ENCODE results near the gene LRRTM4.

Gene LRRTM4

GRCh38 chr2:77470096-77470495, 52.1 kb downstream of the LRRTM4 start:
- DNase-seq (ENCODE audit: low read depth): no peak

GRCh38 chr2:77469106-77469505, 53.1 kb downstream of the LRRTM4 start:
- DNase-seq (ENCODE audit: low read depth): no peak

GRCh38 chr2:77459840-77460239, 62.3 kb downstream of the LRRTM4 start:
- no peak for DNase-seq (ENCODE audit: low read depth)

DNA sequence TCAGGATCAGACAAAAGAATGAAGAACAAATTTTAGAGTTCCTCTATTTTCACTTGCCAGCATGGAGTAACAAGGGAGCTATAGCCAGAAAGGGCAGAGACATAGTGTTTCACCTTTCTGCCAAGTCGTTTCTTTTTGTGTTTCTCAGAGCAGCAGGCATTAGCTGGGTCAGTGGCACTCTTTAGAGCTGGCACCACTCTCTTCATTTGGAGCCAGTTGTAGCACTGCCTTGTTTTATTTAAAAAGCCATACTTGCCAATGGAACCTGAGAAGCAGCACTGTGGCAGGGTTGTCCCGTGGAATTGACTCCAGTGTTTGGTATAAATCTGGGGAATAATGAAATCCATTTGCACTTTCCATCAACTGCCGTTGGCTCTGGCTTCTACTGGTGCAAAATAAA, 64.0 kb downstream of the LRRTM4 start:
- no peak for DNase-seq (ENCODE audit: low read depth)

- no peak for DNase-seq (ENCODE audit: low read depth)
These were observed 64.5 kb downstream of the LRRTM4 start for GRCh38 chr2:77457665-77458064.

- no peak for DNase-seq (ENCODE audit: low read depth)
These were observed 79.1 kb downstream of the LRRTM4 start for GRCh38 chr2:77443076-77443475.

- DNase-seq (ENCODE audit: low read depth): no peak
These were observed 87.3 kb downstream of the LRRTM4 start for GRCh38 chr2:77434880-77435279.

GRCh38 chr2:77428946-77429345, 93.2 kb downstream of the LRRTM4 start:
- no peak for DNase-seq (ENCODE audit: low read depth)

DNA sequence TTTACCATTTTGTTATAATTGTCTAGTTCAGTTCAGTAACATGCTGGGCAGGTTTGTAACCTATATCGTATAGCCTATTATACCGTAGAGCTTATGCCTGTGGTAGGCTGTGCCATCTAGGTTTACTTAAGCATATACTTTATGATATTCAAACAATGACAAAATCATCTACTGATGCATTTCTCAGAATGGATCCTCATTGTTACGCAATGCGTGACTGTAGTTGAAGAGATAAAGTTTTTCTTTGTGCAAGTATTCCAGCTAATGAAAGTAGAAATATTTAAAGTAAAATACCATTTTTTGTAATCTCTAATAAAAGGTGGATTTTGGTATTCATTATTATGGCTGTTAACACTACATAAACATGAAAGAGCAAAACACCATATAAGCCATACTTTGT, 100.2 kb downstream of the LRRTM4 start:
- no peak for DNase-seq (ENCODE audit: low read depth)

- DNase-seq (ENCODE audit: low read depth): no peak
These were observed 103.6 kb downstream of the LRRTM4 start for GRCh38 chr2:77418537-77418936.

DNA sequence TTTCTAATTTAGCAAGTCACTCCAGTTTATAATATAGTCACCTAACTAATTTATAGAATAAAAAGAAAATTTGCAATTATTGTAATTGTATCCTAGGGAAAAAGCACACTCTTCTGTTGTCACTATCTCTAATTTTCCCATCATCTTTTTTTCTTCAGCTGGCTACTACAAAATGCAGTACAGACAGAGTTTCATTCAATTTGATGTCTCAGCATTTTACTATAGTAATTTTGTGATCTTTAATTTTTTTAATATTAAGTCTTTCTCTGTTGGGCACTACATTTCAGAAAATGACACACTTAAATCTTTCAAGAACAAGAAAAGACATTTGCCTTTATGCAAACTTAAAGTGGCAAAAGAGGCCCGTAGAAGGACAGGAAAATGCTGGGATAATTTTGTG, 118.0 kb downstream of the LRRTM4 start:
- no peak for DNase-seq (ENCODE audit: low read depth)

GRCh38 chr2:77398970-77399600, 123.1 kb downstream of the LRRTM4 start:
- no peak for DNase-seq (ENCODE audit: low read depth)

DNA sequence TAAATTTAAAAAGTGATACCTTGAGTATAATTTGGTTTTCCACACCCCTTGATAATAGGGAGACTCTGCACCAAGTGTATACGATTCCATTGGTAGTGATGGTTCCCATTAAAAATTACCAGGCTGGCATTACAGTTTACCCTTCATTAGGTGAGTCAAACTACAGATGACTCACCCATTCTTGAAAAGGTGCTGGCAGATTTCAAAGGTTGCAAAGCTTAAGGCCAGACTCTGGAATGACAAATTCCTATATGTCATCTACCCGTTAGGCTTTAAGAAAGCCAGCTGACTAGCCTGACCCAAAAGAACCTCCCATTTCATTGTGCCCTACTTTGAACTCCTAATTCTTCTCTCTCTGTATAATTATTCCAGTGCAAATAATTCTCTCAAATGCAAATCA, 124.4 kb downstream of the LRRTM4 start:
- DNase-seq (ENCODE audit: low read depth): no peak

DNA sequence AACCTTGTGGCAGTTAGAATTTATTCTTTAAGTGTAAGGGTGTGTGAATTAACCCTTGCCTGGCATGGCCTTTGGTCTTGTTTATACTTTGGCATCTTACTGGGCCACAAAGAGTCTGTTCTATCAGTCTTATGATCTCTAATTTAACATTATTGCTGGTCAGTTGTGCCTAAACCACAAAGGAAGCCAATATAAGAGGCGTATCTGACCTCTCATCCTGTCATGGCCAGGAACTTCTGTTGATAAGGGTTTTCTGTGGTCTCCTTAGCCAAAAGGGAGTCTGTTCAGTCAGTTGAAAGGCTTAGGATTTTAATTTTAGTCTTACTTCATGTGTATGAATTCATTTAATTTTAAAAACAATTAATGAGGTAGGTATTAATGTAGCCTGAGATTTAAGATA, 127.2 kb downstream of the LRRTM4 start:
- DNase-seq (ENCODE audit: low read depth): no peak

DNA sequence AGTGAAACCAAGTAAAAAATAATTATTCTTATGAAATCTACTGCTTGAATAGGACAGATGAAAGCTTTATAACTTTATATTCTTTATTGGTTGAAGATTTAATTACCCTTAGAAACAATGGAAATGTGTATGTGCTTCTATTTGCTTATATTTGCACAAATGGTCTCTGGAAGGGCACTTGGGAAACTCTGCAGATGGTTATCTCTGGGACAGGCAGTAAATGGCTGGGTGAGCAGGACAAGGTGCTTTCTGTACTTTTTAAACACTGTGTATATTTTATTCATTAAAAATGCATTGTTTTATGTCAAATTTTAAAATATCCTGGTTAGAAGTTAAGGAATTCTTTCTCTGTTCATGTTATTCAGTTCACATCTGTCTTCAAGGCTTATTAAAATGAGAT, 131.1 kb downstream of the LRRTM4 start:
- DNase-seq (ENCODE audit: low read depth): no peak

DNA sequence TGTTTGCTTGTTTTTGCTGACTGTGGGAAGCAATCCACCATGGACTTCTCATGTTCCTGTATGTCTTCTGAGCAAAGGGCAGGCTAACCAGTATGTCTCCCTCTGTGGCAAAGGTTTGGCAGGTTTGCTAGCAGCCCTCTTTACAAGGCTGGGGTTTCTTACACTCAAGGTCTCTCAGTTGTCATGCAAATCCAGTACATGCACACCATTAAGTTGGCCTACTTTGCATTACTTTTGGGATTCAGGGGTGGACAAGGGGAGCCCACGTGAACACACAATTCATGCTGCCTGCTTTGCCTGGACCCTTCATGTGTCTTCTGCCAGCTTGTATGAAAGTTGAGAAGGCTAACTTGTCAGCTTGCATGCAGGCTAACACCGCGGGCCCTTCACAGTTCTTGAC, 134.9 kb downstream of the LRRTM4 start:
- DNase-seq (ENCODE audit: low read depth): no peak

DNA sequence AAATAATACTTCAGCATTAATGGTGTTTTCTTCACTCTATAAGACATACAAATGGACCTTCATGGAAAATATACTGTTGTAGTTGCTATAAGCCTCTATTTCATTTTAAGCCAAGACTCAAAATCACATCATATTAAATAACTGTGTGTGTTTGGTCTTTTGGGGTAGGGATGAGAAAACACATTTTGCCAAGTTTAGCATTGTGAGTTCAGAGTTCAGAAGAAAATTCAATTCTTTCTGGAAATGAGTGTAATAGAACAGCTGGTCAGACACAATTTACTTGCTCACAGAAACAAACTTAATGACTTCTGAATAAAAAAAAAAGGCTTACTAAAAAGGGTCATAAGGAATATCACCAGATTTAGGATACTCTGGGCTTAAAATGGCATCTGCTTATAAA, 149.5 kb downstream of the LRRTM4 start:
- no peak for DNase-seq (ENCODE audit: low read depth)

- DNase-seq (ENCODE audit: low read depth): no peak
These were observed 151.7 kb downstream of the LRRTM4 start for GRCh38 chr2:77370511-77370910.

- no peak for DNase-seq (ENCODE audit: low read depth)
These were observed 158.9 kb downstream of the LRRTM4 start for GRCh38 chr2:77363277-77363676.

DNA sequence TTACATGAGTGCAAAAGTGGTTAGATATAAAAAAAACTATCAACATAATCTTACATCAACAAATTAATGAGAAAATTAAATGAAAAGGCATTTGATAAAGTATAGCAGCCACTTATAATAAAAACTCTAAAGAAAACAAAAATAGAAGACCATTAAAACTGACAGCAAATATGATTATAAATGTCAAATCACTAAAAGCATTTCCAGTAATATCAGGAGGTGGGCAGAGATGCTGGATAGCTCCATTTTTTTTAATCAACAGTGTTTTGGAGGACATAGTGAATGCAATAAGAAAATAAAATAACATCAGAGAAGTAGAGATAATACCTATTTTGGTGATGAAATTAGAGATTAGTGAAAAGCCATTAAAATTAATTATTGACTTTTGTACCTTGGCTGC, 173.4 kb downstream of the LRRTM4 start:
- DNase-seq (ENCODE audit: low read depth): no peak

GRCh38 chr2:77336013-77336412, 186.2 kb downstream of the LRRTM4 start:
- DNase-seq (ENCODE audit: low read depth): no peak

GRCh38 chr2:77328134-77328931, 193.8 kb downstream of the LRRTM4 start:
- DNase-seq (ENCODE audit: low read depth): no peak

- no peak for DNase-seq (ENCODE audit: low read depth)
These were observed 196.8 kb downstream of the LRRTM4 start for GRCh38 chr2:77325395-77325794.

- DNase-seq (ENCODE audit: low read depth): no peak
These were observed 199.7 kb downstream of the LRRTM4 start for GRCh38 chr2:77322431-77322830.

All from stimulated activated CD8-positive, alpha-beta memory T cell treated with anti-CD3 and anti-CD28 coated beads, Interleukin-12 subunit alpha, Interleukin-12 subunit beta, amount 100 ng/mL, for 4 hours (primary cell).